ENCODE results near the gene PLIN5. TPM values are rescaled to one million over a fixed set of nuclear protein-coding genes. Genes with fewer than 3 reads are reported as not detected.
A peak's percentile ranks its signal among the peaks of the same experiment; 100 is the strongest.

The PLIN5 gene
- total RNA-seq, 1 donor from 2014 or later = not detected

- Mint-ChIP-seq H3K27ac (no peak overlapping the region), H3K4me1 (ENCODE audit: low read depth) (peaks cover 9% of the 10 kb centered on the region), H3K9me3 (no peaks in the 10 kb centered on the region), H3K36me3 (ENCODE audit: low read depth) (peaks cover 3% of the 10 kb centered on the region), H3K4me3 (no peak overlapping the region), H3K27me3 (ENCODE audit: insufficient read depth) (no peaks in the 10 kb centered on the region)
- DNase-seq (ENCODE audit: low spot score) = no peak
- intact Hi-C loops (cut with micrococcal nuclease) = no loop called here
Measured at GRCh38 chr19:4507804-4508203, 27.2 kb downstream of the PLIN5 start.

- intact Hi-C loops (cut with micrococcal nuclease) = no loop called here
- no peak for DNase-seq (ENCODE audit: low spot score)
- Mint-ChIP-seq H3K27ac (no peak overlapping the region), H3K27me3 (ENCODE audit: insufficient read depth) (no peaks in the 10 kb centered on the region), H3K4me3 (no peak overlapping the region), H3K4me1 (ENCODE audit: low read depth) (peaks cover 9% of the 10 kb centered on the region), H3K36me3 (ENCODE audit: low read depth) (peaks cover 3% of the 10 kb centered on the region), H3K9me3 (no peaks in the 10 kb centered on the region)
Measured at GRCh38 chr19:4507150-4507452, 27.9 kb downstream of the PLIN5 start.

- DNase-seq (ENCODE audit: low spot score) = no peak
- intact Hi-C loops (cut with micrococcal nuclease) = no loop called here
- Mint-ChIP-seq H3K9me3 (no peaks in the 10 kb centered on the region), H3K36me3 (ENCODE audit: low read depth) (peaks cover 3% of the 10 kb centered on the region), H3K27ac (peak overlapping the region; percentile 59), H3K27me3 (ENCODE audit: insufficient read depth) (no peaks in the 10 kb centered on the region), H3K4me1 (ENCODE audit: low read depth) (peaks cover 9% of the 10 kb centered on the region), H3K4me3 (no peak overlapping the region)
Measured at GRCh38 chr19:4506449-4507149, 28.4 kb downstream of the PLIN5 start.

GRCh38 chr19:4505570-4506448 lies 29.2 kb downstream of the PLIN5 start:
- H3K27me3 Mint-ChIP-seq (ENCODE audit: insufficient read depth) = no peaks in the 10 kb centered on the region
- intact Hi-C loops (cut with micrococcal nuclease) = no loop called here
- peaks cover 9% of the 10 kb centered on the region for H3K4me1 Mint-ChIP-seq (ENCODE audit: low read depth)
- peaks cover 3% of the 10 kb centered on the region for H3K36me3 Mint-ChIP-seq (ENCODE audit: low read depth)
- DNase-seq (ENCODE audit: low spot score) = no peak
- H3K27ac Mint-ChIP-seq = peak overlapping the region; percentile 59
- H3K4me3 Mint-ChIP-seq = no peak overlapping the region
- H3K9me3 Mint-ChIP-seq = no peaks in the 10 kb centered on the region

DNA sequence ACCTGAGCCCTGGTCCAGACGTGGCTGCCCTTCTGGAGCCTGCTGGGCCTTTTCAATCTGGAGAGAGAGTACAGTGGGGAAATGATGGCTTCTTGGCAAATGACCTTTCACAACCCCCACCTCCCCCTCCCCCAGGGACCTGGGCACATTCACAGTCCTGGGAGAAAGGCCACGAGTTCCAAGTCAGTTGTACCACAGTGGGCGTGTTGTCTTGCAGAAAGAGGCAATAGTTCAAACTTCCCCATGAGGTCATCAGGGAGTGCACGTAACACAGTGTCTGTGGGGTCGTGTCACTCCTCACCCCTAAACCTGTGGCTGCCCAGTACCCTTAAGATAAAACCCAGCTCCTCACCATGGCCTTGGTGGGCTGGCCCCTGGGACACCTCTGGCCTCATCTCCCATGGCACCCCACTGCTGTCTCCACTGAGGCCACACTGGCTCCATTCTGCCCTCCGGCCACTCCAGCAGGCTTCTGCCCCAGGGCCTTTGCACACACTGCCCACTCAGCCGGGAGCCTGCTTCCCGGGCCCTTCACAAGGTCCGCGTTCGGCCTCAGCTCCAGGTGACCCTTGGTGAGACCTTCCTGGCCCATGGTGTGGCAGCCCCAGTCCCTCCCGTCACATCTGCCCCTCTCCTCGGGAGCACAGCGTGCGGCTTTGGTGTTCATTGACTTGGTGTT lies 30.0 kb downstream of the PLIN5 start:
- intact Hi-C loops (cut with micrococcal nuclease) = no loop called here
- Mint-ChIP-seq H3K36me3 (ENCODE audit: low read depth) (peaks cover 3% of the 10 kb centered on the region), H3K27ac (no peak overlapping the region), H3K27me3 (ENCODE audit: insufficient read depth) (no peaks in the 10 kb centered on the region), H3K9me3 (no peaks in the 10 kb centered on the region), H3K4me1 (ENCODE audit: low read depth) (peaks cover 9% of the 10 kb centered on the region), H3K4me3 (no peak overlapping the region)
- DNase-seq (ENCODE audit: low spot score) = no peak

GRCh38 chr19:4504297-4504701 lies 30.7 kb downstream of the PLIN5 start:
- peaks cover 9% of the 10 kb centered on the region for H3K4me1 Mint-ChIP-seq (ENCODE audit: low read depth)
- no peak overlapping the region for H3K4me3 Mint-ChIP-seq
- no peaks in the 10 kb centered on the region for H3K9me3 Mint-ChIP-seq
- H3K36me3 Mint-ChIP-seq (ENCODE audit: low read depth) = peaks cover 3% of the 10 kb centered on the region
- intact Hi-C loops (cut with micrococcal nuclease) = no loop called here
- no peaks in the 10 kb centered on the region for H3K27me3 Mint-ChIP-seq (ENCODE audit: insufficient read depth)
- no peak overlapping the region for H3K27ac Mint-ChIP-seq
- no peak for DNase-seq (ENCODE audit: low spot score)

DNA sequence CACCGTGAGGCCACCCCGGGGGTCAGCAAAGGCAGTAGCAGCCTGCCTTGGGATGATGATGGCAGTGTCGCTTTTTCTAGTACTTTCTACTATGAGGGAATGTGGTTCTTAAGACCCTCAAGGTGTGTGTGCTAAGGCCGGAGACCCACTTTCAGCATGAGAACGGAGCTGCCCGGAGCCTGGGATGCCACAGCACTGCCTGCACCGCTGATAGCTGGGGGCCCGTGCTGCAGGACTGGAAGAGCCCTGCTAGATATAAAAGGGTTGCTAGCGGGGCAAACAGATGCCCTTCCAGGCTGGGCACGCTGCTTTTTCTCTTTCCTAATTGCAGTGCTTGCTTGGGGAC lies 31.2 kb downstream of the PLIN5 start:
- no peak for DNase-seq (ENCODE audit: low spot score)
- Mint-ChIP-seq H3K4me1 (ENCODE audit: low read depth) (peaks cover 9% of the 10 kb centered on the region), H3K36me3 (ENCODE audit: low read depth) (peaks cover 3% of the 10 kb centered on the region), H3K9me3 (no peaks in the 10 kb centered on the region), H3K27ac (no peak overlapping the region), H3K27me3 (ENCODE audit: insufficient read depth) (no peaks in the 10 kb centered on the region), H3K4me3 (no peak overlapping the region)
- intact Hi-C loops (cut with micrococcal nuclease) = no loop called here

DNA sequence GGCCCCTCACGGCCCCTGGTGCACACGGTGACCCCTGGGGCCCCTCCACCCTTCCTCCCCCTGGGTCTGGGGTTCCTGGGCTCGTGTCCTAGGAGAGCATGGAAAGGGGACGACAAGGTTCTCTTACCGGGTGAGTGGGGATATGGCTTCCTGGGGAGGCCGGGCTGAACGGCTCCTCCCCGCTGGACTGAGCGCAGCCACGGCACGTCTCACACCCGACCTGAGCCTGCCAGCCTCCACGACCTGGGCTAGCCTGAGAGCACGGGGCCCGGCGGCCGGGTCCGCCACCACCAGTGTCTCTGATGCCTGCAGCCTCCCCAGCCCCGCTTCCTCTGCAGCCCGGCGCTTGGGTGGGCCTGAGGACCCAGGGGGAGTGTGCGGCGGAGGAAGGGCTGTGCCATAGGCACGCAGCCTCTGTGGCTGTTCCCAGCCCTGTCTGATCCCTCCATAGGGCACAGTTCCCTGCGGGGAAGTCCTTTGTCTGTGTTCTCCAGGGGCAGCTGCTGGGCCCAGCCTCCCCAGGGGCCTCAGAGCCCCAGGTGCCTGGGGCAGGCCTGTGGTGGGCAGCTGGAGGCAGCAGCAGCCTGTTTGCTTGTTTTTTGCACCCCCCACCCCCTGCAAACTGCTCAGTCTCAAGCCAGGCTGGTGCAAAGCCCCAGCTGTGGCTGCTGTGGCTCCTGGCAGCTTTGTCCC lies 31.7 kb downstream of the PLIN5 start:
- Mint-ChIP-seq H3K4me3 (no peak overlapping the region), H3K36me3 (ENCODE audit: low read depth) (peaks cover 3% of the 10 kb centered on the region), H3K9me3 (no peaks in the 10 kb centered on the region), H3K4me1 (ENCODE audit: low read depth) (peaks cover 9% of the 10 kb centered on the region), H3K27ac (no peak overlapping the region), H3K27me3 (ENCODE audit: insufficient read depth) (no peaks in the 10 kb centered on the region)
- intact Hi-C loops (cut with micrococcal nuclease) = no loop called here
- no peak for DNase-seq (ENCODE audit: low spot score)

GRCh38 chr19:4502282-4503131 lies 32.5 kb downstream of the PLIN5 start:
- Mint-ChIP-seq H3K4me3 (no peak overlapping the region), H3K36me3 (ENCODE audit: low read depth) (peaks cover 3% of the 10 kb centered on the region), H3K27ac (no peak overlapping the region), H3K4me1 (ENCODE audit: low read depth) (peaks cover 9% of the 10 kb centered on the region), H3K9me3 (no peaks in the 10 kb centered on the region), H3K27me3 (ENCODE audit: insufficient read depth) (no peaks in the 10 kb centered on the region)
- intact Hi-C loops (cut with micrococcal nuclease) = no loop called here
- DNase-seq (ENCODE audit: low spot score) = no peak

- Mint-ChIP-seq H3K4me1 (ENCODE audit: low read depth) (peaks cover 7% of the 10 kb centered on the region), H3K4me3 (no peak overlapping the region), H3K27ac (no peak overlapping the region), H3K27me3 (ENCODE audit: insufficient read depth) (no peaks in the 10 kb centered on the region), H3K9me3 (no peaks in the 10 kb centered on the region), H3K36me3 (ENCODE audit: low read depth) (peaks cover 3% of the 10 kb centered on the region)
- intact Hi-C loops (cut with micrococcal nuclease) = no loop called here
- no peak for DNase-seq (ENCODE audit: low spot score)
Measured at GRCh38 chr19:4501691-4502090, 33.3 kb downstream of the PLIN5 start.

DNA sequence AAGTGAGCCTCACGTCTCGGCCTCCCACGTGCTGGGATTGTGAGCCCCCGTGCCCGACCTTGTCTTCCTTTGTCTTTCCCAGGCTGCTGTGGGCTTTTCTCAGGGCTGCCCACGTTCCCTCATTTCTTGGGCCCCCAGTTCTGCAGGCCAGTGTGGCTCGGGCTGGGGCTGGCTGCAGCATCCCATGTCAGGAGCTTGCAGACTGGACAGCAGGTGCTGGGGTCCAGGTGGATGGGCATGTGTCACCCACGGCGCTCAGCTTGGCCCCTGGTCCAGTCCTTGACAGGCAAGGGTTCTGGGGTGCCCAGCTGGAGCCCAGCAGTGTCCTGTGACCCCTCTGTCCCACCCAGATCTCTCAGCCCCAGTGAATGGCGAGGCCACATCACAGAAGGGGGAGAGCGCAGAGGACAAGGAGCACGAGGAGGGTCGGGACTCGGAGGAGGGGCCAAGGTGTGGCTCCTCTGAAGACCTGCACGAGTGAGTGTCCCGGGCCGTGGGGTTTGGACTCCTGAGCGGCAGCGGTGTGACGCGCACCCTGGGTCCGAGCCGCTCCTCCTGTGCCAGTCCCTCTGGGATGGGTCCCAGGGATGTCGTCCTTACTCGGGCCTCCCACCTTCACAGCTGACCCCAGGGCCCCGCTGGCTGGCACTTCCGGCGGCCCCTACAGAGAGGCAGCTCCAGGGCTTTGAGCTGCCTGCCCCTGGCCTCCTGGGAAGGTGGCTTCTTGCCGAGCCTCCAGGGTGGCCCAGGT lies 34.0 kb downstream of the PLIN5 start:
- Mint-ChIP-seq H3K27ac (no peak overlapping the region), H3K4me1 (ENCODE audit: low read depth) (peaks cover under 1% of the 10 kb centered on the region), H3K27me3 (ENCODE audit: insufficient read depth) (no peaks in the 10 kb centered on the region), H3K9me3 (no peaks in the 10 kb centered on the region), H3K4me3 (no peak overlapping the region), H3K36me3 (ENCODE audit: low read depth) (no peaks in the 10 kb centered on the region)
- DNase-seq (ENCODE audit: low spot score) = no peak
- intact Hi-C loops (cut with micrococcal nuclease) = no loop called here

- no peak overlapping the region for H3K4me3 Mint-ChIP-seq
- H3K9me3 Mint-ChIP-seq = no peaks in the 10 kb centered on the region
- no peaks in the 10 kb centered on the region for H3K27me3 Mint-ChIP-seq (ENCODE audit: insufficient read depth)
- no peaks in the 10 kb centered on the region for H3K4me1 Mint-ChIP-seq (ENCODE audit: low read depth)
- intact Hi-C loops (cut with micrococcal nuclease) = no loop called here
- H3K27ac Mint-ChIP-seq = no peak overlapping the region
- no peak for DNase-seq (ENCODE audit: low spot score)
- no peaks in the 10 kb centered on the region for H3K36me3 Mint-ChIP-seq (ENCODE audit: low read depth)
Measured at GRCh38 chr19:4499855-4500254, 35.2 kb downstream of the PLIN5 start.
